B cell (primary cell): ENCODE data around the gene DHRS11. TPM values are rescaled to one million over a fixed set of nuclear protein-coding genes. Genes with fewer than 3 reads are reported as not detected.

Experiments used
- ATAC-seq: fragments of 200-7000 bp; cut with Tn5 transposase; one replicate; pipeline ENCODE4 v1.10.0; 2021; ENCODE audit warnings: low read depth, mild to moderate bottlenecking, moderate number of reproducible peaks, moderate library complexity
- CTCF ChIA-PET: fragments of 350-600 bp; sonication (Branson Sonifier 250); formaldehyde crosslinking; loops from one replicate; lab custom pipeline; 2021; ENCODE audit warnings: antibody characterized with exemption, inconsistent platforms; lab: Charles Lee
- POLR2A ChIA-PET: fragments of 350-600 bp; sonication (Branson Sonifier 250); formaldehyde crosslinking; loops from one replicate; lab custom pipeline; 2021; ENCODE audit warnings: antibody characterized with exemption; lab: Charles Lee
- DNase-seq: peaks from one replicate; pipeline ENCODE4 v3.0.0; 2013
- H2AFZ ChIP-seq: 2 replicates; pipeline ENCODE4 v1.6.1; 2012; ENCODE audit warnings: mild to moderate bottlenecking, low read depth, low read length; ENCODE audit not compliant: insufficient read depth, poor library complexity, severe bottlenecking
- H3K27ac ChIP-seq, 2 donors: 1 replicate in 1 of 2; 2 replicates in 1 of 2; pipeline ENCODE4 v1.5.1; 2012 to 2013; ENCODE audit warnings: low read length in 2 of 2, mild to moderate bottlenecking in 2 of 2, moderate library complexity in 1 of 2
- H3K27me3 ChIP-seq, 4 experiments: fragments of 200-600 bp in 1 of 4; sonication (generic) in 1 of 4; replicated peaks in 1 of 4; 1 replicate in 2 of 4; 2 replicates in 2 of 4; pipeline versions ENCODE4 v1.6.1 to v1.7.0; 2013 to 2016; ENCODE audit warnings: low read length in 3 of 4, mild to moderate bottlenecking in 2 of 4, mixed read lengths in 1 of 4, moderate library complexity in 1 of 4; ENCODE audit not compliant: insufficient read depth in 4 of 4, control insufficient read depth in 3 of 4; ENCODE audit errors: control extremely low read depth in 1 of 4
- H3K36me3 ChIP-seq, 2 experiments: replicated peaks in 1 of 2; 1 replicate in 1 of 2; 2 replicates in 1 of 2; pipeline versions ENCODE4 v1.6.1 to v1.7.1; 2013; ENCODE audit warnings: low read length in 1 of 2; ENCODE audit not compliant: insufficient read depth in 2 of 2, control insufficient read depth in 1 of 2; ENCODE audit errors: control extremely low read depth in 1 of 2, extremely low read depth in 1 of 2
- H3K4me1 ChIP-seq, 2 donors: fragments of 200-600 bp in 1 of 2; sonication (generic) in 1 of 2; 1 replicate in 1 of 2; 2 replicates in 1 of 2; pipeline versions ENCODE4 v1.5.1 to v1.6.1; 2013 to 2017; ENCODE audit warnings: low read length in 2 of 2; ENCODE audit not compliant: control insufficient read depth in 2 of 2, insufficient read depth in 2 of 2
- H3K4me2 ChIP-seq: replicated peaks from 2 replicates; pipeline ENCODE3; 2012; ENCODE audit warnings: mild to moderate bottlenecking, low read depth, low read length; ENCODE audit not compliant: poor library complexity, severe bottlenecking
- H3K4me3 ChIP-seq, 5 experiments: fragments of 200-600 bp in 1 of 5; sonication (generic) in 1 of 5; 1 replicate in 3 of 5; 2 replicates in 2 of 5; pipeline versions ENCODE4 v1.5.1 to v1.7.0; 2011 to 2016; ENCODE audit warnings: low read length in 4 of 5, mild to moderate bottlenecking in 4 of 5, low read depth in 2 of 5, control low read depth in 1 of 5, moderate library complexity in 1 of 5; ENCODE audit not compliant: insufficient read depth in 1 of 5; ENCODE audit errors: control extremely low read depth in 1 of 5, extremely low read depth in 1 of 5
- H3K79me2 ChIP-seq: fragments of 200-600 bp; sonication (generic); one replicate; pipeline ENCODE4 v1.6.0; 2016; ENCODE audit warnings: low read length; ENCODE audit not compliant: control insufficient read depth, insufficient read depth
- H3K9ac ChIP-seq: fragments of 200-600 bp; sonication (generic); 2 replicates; pipeline ENCODE4 v1.6.1; 2017; ENCODE audit warnings: mild to moderate bottlenecking, low read length, moderate library complexity
- H3K9me3 ChIP-seq, 3 donors: one replicate each; pipeline versions ENCODE4 v1.6.1 to v1.7.1; 2013; ENCODE audit warnings: low read length in 2 of 3; ENCODE audit not compliant: control insufficient read depth in 2 of 3, insufficient read depth in 1 of 3; ENCODE audit errors: control extremely low read depth in 1 of 3
- H4K20me1 ChIP-seq: 2 replicates; pipeline ENCODE4 v1.6.0; 2012; ENCODE audit warnings: mild to moderate bottlenecking, low read length; ENCODE audit not compliant: insufficient read depth, control insufficient read depth, poor library complexity, severe bottlenecking
- H3K27ac Mint-ChIP-seq: one replicate; pipeline ENCODE4 v1.8.0; 2021; ENCODE audit warnings: mixed read lengths
- H3K27me3 Mint-ChIP-seq: one replicate; pipeline ENCODE4 v1.8.0; 2021; ENCODE audit warnings: mixed read lengths
- H3K4me1 Mint-ChIP-seq: one replicate; pipeline ENCODE4 v1.8.0; 2021; ENCODE audit warnings: mixed read lengths
- H3K4me3 Mint-ChIP-seq: one replicate; pipeline ENCODE4 v1.8.0; 2021; ENCODE audit warnings: mixed read lengths
- H3K9me3 Mint-ChIP-seq: one replicate; pipeline ENCODE4 v1.8.0; 2022; ENCODE audit warnings: mixed read lengths; ENCODE audit not compliant: insufficient read depth
- CTCF ChIP-seq: fragments of 200-600 bp; IDR thresholded peaks from one replicate; pipeline ENCODE4 v1.8.0; 2022; ENCODE audit warnings: antibody characterized with exemption, mild to moderate bottlenecking
- EZH2 ChIP-seq: IDR thresholded peaks from 2 replicates; pipeline ENCODE4 v1.6.1; 2012; ENCODE audit warnings: borderline replicate concordance, low read depth, mild to moderate bottlenecking, moderate library complexity, low read length; ENCODE audit not compliant: insufficient read depth, poor library complexity, severe bottlenecking
- WGBS: methylation state at CpG from one replicate; pipeline ENCODE4 v1.1.5; 2013; ENCODE audit warnings: missing lambda C conversion rate; ENCODE audit not compliant: insufficient coverage; 5-methylcytosine and 5-hydroxymethylcytosine counted together
- intact Hi-C: fragments of 100-400 bp; cut with micrococcal nuclease; formaldehyde crosslinking; loops from one replicate; pipeline ENCODE4 v1.10.0; 2022
- polyA plus RNA-seq: library from polyadenylated mRNA; depleted of rRNA; stranded (reverse); fragments of >200 nt; gene quantifications from 2 replicates; pipeline ENCODE4 v1.2.3, GENCODE V29; 2012
- total RNA-seq, 2 donors: library from RNA; stranded (reverse); fragments of 120-200 nt in 1 of 2; gene quantifications; 1 replicate in 1 of 2; 2 replicates in 1 of 2; pipeline versions ENCODE4 v1.2.3 to v1.2.4, GENCODE V29; 2013 to 2022

DHRS11 gene
- total and polyA plus RNA-seq, 2 donors (not counting 1 experiment from before 2014, with no cell fraction given), result 4.3 to 8.2 TPM

GRCh38 chr17:36627101-36627500 is 35.4 kb downstream of the DHRS11 start:
- ChIA-PET POLR2A (no interaction called here), CTCF (interaction anchor here (1.0 to 10.1 kb wide), 8 partner anchors 12 to 614 kb away, joined by 3 to 150 read pairs (median 19); partner anchors contain the start of gene MRM1)
- Histone ChIP-seq H3K36me3 (no peaks in the 10 kb centered on the region), H3K27me3 (no peaks in the 10 kb centered on the region), H3K4me1 (no peaks in the 10 kb centered on the region), H3K4me3 (no peak overlapping the region), H3K4me2 (no peak overlapping the region), H3K9me3 (no peaks in the 10 kb centered on the region), H4K20me1 (no peaks in the 10 kb centered on the region), H3K27ac (no peak overlapping the region), H2AFZ (no peak overlapping the region), H3K79me2 (no peaks in the 10 kb centered on the region), H3K9ac (no peak overlapping the region)
- TF ChIP-seq CTCF, result no peak
- TF ChIP-seq EZH2, result no peak
- Mint-ChIP-seq H3K4me1 (no peaks in the 10 kb centered on the region), H3K27ac (no peak overlapping the region), H3K27me3 (peaks cover 7% of the 10 kb centered on the region), H3K4me3 (no peak overlapping the region), H3K9me3 (no peaks in the 10 kb centered on the region)
- no peak for ATAC-seq
- intact Hi-C loops, result no loop called here
- no peak for DNase-seq
- WGBS, result 88% methylated on average over 8 of the region's 12 CpGs

- WGBS, result no CpG with 5 or more reads among the region's 2 CpGs
- ATAC-seq, result no peak
- POLR2A ChIA-PET, result no interaction called here
Observed at GRCh38 chr17:36628576-36628975, 36.9 kb downstream of the DHRS11 start.

More at GRCh38 chr17:36628576-36628975, 36.9 kb downstream of the DHRS11 start:
- H3K27ac Mint-ChIP-seq, result no peak overlapping the region
- TF ChIP-seq EZH2 (no peak), CTCF (no peak)
- no peak overlapping the region for H3K27ac ChIP-seq
- no peak for DNase-seq
- H3K9me3 ChIP-seq, result no peaks in the 10 kb centered on the region
- CTCF ChIA-PET, result interaction anchor here (0.7 to 10.1 kb wide), 17 partner anchors 10 to 769 kb away, joined by 3 to 150 read pairs (median 4); partner anchors contain the start of genes LHX1 and MRM1
- peaks cover 0 to 4% (median 1%) of the 10 kb centered on the region in 4 experiments for H3K27me3 ChIP-seq
- no peak overlapping the region for H3K4me3 Mint-ChIP-seq
- H3K4me3 ChIP-seq, result no peak overlapping the region
- H3K9me3 Mint-ChIP-seq, result no peaks in the 10 kb centered on the region
- no peaks in the 10 kb centered on the region for H3K79me2 ChIP-seq
- H3K27me3 Mint-ChIP-seq, result peaks cover 15% of the 10 kb centered on the region
- H3K4me2 ChIP-seq, result no peak overlapping the region
- no peaks in the 10 kb centered on the region for H3K4me1 ChIP-seq
- no peaks in the 10 kb centered on the region for H4K20me1 ChIP-seq
- no peaks in the 10 kb centered on the region for H3K4me1 Mint-ChIP-seq
- no peaks in the 10 kb centered on the region for H3K36me3 ChIP-seq
- intact Hi-C loops, result loop anchor here (2.0 kb wide), 1 partner anchor 744 kb away; no protein-coding TSS in a partner anchor
- no peak overlapping the region for H3K9ac ChIP-seq
- H2AFZ ChIP-seq, result no peak overlapping the region
